GM18511 (cell line): ENCODE results near the gene PALD1.
A peak's percentile ranks its signal among the peaks of the same experiment; 100 is the strongest.

Source experiments
- ATAC-seq: cut with Tn5 transposase; IDR thresholded peaks from one replicate; pipeline ENCODE4 v1.9.1; 2021; ENCODE audit warnings: mild to moderate bottlenecking, moderate library complexity; ENCODE audit not compliant: unreplicated experiment

Gene PALD1

DNA sequence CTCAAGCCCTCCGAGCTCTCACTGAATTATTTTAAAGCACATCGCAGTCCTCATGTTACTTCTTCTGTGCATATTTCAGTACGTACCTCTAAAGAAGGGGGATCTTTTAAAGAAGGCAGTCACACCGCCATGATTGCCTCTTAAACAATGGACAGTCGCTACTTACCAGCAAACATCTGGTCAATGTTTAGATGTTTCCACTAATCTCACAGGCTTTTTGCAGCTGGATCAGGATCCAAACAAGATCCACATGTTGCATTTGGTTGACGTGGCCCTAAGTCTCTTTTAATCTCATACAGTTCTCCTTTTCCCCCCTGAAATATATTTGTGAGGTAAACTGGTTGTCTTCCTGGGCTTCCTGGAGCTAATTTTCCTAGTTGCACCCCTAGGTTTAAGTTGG is 74.0 kb downstream of the PALD1 start:
- ATAC-seq, result no peak

DNA sequence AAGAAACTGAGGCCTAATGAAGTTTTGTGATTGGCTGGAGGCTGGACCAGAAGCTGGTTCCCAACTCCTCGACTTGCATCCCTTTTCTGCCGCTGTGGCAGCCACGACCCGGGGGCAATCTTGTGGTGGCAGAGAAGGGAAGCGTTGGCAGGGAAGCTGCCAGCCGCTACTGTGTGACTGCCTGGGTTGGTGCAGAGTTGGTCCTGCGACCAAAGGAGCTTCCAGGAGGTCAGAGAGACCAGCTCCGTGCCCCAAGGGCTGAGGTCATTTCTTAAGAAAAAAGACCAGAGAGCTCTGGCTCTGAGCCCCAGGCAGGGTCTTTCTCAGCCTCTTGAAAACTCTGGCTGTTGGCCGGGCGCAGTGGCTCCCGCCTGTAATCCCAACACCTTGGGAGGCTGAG is 76.8 kb downstream of the PALD1 start:
- ATAC-seq, result no peak

DNA sequence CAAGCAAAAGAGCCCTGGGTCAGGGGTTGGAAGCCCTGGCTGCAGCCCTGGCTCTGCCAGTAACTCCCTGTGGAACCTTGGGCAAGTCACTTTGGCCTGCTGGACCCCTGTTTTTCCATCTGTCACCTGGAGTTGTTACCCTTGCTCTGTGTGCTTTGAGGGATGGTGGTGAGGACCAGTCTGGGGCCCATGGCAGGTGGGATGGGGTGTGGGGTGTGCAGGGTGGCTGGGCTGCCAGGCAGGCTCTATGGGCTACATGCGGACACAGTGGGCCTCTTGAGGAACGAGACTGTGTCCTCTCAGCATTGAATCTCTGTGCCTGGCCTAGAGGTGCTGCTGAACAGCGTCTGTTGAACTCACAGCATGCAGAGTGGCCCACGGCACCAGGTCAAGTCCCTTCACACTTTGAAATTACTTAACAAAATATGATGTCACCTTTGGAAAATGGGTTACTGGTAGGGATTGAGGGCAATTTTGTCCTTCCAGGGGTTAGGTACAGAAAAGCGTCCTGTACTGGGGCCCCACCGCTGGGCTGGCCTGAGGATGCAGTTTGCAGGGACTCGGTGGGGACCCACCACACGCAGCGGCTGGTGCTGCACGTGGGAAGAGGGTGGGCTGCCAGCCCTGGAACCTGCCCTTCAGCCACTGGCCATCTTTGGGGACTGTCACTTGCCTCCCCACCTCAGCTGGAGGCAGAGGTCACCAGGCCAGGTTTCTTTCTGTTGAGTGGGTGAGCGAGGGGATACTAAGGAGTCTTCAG is 78.7 kb downstream of the PALD1 start:
- ATAC-seq, result no peak

GRCh38 chr10:70557876-70558275 is 79.3 kb downstream of the PALD1 start:
- no peak for ATAC-seq

- ATAC-seq, result no peak
Measured at GRCh38 chr10:70558295-70558694, 79.7 kb downstream of the PALD1 start.

- ATAC-seq, result peak; percentile 75
Measured at GRCh38 chr10:70558871-70559810, 80.6 kb downstream of the PALD1 start.

DNA sequence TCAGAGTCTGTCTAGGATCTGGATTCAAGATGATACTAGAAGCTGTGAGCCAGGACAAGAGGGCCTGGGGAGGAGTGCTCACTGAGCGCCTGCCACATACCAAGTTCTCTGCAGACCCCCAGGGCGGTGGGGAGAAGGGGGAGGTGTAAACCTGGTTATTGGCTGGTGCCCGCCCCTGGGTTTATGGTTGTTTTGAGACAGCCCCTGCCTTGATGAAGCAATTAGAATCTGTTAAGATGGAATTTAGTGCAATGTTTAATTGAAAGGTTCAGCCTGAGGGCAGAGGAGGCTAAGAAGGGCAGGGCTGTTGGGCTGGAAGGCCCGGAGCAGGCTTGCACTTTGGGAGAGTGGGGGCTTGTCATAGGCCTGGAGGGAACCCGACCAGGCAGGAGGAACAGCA is 81.3 kb downstream of the PALD1 start:
- ATAC-seq, result no peak

DNA sequence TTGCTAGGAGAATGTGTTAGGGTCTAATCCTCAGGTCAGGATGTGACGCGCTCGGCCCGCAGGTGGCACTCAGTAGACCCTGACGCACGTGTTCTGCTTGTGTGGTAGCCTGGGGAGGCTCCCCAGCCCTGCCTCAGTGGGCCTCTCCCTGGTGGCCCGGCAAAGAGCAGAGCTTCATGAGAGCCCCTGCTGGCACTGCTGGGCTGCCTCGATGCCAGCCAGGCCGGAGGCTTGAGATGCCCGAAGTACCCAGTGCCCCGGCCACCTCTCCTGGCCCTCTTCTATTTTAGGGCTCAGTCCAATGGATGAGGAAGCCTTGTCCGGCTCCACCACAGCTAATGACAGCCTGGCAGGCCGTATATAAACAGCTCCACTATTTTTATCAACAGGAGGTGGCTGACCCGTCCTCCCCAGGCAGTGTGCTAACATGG is 82.0 kb downstream of the PALD1 start:
- ATAC-seq, result no peak

- ATAC-seq, result no peak
Measured at GRCh38 chr10:70561070-70561469, 82.5 kb downstream of the PALD1 start.

DNA sequence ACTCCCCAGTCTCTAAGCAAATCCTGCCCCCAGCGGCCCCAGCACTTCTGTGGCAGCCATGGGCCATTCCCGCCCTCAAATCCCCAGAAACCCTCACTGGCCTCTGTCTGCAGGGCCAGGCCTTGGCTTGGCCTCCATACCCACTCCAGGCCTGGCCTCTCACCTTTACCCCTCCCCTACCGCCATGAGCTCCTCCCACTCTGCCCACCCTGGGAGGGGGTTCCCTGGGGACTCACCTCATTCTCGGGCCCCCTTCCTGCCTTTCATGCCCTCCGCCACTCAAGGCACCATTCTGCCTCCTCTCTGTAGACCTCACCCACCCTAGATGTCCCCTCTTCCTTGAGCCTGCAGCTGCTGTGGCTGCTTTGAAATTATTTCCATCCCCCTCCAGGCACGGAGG is 83.0 kb downstream of the PALD1 start:
- ATAC-seq, result no peak

GRCh38 chr10:70562036-70562755 is 83.6 kb downstream of the PALD1 start:
- no peak for ATAC-seq

DNA sequence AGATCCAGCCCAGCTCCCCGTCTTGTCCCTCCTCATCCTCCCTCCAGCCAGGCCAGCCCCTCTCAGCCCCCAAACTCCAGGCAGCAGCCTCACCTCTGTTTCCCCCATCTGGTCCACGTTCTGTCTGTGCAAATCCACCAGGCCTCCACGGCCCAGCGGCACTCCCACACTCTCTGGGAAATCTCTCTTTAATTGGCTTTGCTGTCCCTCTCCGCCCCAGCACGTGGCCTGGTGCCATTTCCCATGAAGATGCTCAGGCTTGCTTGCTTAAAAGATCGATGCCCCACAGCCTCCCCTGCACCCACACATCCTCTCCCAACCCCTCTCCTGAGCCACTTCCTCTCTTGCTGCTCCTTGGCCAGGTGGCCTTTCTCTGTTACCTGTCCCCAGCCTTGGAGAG is 84.7 kb downstream of the PALD1 start:
- no peak for ATAC-seq

GRCh38 chr10:70564113-70564725 is 85.7 kb downstream of the PALD1 start:
- no peak for ATAC-seq

DNA sequence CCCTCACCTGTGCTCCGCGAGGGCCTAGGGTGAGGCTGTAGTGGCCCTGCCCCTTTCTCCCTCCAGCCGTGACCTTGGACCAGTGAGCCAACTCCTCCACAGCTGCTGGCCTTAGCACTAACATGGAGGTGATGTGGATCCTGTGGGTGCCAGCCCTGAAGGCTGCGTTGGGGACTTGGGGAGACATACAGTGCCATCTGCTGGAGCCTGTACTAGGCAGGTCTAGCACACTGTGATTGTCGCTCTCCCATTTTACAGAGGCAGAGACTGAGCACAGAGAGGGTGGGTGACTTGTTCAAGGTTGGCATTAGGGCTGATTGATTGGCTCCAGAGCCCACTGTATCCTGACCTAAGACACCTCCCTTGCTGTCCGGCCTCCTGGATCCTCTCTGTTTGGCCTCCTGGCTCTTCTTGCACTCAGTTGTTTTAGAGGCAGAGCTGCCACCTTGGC is 86.4 kb downstream of the PALD1 start:
- ATAC-seq, result no peak

DNA sequence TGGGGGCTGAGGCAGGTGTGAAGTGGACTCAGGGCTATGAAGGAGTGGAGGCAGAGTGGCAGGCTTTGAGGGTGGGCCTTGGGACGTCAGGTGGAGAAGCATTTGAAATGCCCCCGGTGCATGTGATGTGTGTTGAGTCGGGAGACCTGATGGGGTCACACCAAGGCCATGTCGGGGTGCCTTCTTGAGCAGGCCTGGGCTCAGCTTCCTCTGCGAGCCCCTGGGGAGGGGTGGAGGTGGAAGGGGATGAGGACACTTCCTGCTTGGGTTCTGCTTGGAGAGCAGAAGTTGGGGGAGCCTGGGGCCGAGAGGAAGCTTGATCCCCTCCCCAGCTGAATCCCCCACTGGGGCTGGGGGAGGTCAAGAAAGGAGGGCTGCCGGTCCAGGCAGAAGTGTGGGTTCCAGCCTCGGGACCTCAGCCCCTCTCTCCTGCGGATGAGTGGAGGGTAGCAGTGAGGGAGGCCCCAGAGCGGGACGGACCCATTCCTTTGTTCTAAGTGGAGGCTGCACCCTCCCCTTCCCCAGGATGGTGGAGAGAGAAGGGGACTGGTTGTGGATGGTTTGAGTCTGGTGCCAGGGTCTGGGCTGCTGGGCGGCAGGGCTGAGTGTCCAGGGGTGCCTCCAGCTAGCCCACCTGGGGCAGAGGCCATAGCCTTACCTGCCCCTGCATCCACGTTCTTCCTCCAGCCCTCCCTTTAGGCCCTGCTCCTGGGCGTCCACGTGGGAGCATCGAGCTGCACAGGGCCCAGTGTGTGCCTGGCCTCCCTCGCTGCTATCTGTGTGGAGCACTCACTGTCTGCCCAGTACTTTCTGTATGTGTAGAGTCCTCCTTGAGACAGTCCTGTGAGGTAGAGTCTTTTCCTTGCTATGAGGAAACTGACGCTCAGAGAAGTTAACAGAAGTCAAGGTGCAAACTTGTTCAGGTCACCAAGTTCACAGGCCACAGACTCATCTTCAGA is 87.3 kb downstream of the PALD1 start:
- no peak for ATAC-seq

DNA sequence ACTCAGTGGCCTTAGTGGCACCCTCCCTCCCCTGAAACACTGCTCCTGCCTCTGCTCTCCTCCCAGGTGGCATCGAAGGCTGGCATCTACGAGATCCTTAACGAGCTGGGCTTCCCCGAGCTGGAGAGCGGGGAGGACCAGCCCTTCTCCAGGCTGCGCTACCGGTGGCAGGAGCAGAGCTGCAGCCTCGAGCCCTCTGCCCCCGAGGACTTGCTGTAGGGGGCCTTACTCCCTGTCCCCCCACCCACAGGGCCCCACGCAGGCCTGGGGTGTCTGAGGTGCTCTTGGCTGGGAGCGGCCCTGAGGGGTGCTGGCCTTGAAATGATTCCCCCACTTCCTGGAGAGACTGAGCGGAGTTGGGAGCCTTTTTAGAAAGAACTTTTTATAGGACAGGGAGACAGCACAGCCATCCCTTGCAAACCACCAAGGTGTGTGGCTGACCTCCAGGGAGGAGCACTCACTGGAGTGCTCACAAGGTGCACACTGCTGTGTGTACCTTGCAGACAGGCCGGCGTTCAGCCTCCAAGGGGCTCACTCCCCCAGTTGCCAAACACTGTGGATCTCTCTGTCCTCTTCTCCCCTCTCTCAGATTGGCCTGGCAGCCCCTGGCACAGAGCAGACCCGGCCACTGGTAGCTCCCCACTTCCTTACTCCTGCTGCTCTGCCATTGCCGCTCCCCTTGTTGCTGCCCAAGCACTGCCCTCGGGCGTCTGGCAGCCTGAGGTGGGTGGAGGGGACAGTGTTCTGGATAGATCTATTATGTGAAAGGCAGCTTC is 88.1 kb downstream of the PALD1 start:
- no peak for ATAC-seq

- ATAC-seq, result no peak
Measured at GRCh38 chr10:70567603-70568002, 89.0 kb downstream of the PALD1 start.

GRCh38 chr10:70568113-70568512 is 89.5 kb downstream of the PALD1 start:
- no peak for ATAC-seq
